Mammary epithelial cell (primary cell): Measurements from ENCODE around the gene PPFIBP1.

Experiments used
- EZH2 ChIP-seq: IDR thresholded peaks from 2 replicates; pipeline ENCODE4 v1.6.1; 2012; ENCODE audit warnings: low read length, inconsistent platforms, borderline replicate concordance
- TF ChIP-seq, protein P1 (sequence below), 2 donors: IDR thresholded peaks in 1 of 2; conservative IDR thresholded peaks in 1 of 2; 2 replicates each; pipeline ENCODE4 v1.5.1; 2011 to 2012; ENCODE audit warnings: inconsistent platforms in 2 of 2, low read length in 2 of 2, mild to moderate bottlenecking in 2 of 2, control low read depth in 1 of 2, low read depth in 1 of 2; ENCODE audit not compliant: insufficient read depth in 1 of 2; ENCODE audit errors: extremely low read depth in 1 of 2

DNA sequence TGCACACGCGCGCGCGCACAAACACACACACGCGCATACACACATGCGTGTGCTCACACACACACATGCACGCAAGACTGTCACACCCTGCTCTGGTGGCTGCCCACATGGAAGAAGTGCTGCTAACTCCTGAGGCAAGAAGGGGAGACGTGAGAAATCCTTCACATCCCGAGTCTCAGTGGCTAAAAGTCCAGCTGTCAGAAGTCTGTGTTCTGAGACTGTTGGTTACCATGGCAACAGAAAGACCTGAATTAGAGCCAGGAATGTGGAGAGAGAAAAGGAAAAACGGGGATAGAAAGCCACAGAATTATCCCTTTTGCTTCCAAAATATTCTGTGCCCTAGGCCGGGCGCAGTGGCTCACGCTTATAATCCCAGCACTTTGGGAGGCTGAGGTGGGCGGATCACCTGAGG, 71.2 kb downstream of the PPFIBP1 start:
- TF ChIP-seq, protein P1, sequence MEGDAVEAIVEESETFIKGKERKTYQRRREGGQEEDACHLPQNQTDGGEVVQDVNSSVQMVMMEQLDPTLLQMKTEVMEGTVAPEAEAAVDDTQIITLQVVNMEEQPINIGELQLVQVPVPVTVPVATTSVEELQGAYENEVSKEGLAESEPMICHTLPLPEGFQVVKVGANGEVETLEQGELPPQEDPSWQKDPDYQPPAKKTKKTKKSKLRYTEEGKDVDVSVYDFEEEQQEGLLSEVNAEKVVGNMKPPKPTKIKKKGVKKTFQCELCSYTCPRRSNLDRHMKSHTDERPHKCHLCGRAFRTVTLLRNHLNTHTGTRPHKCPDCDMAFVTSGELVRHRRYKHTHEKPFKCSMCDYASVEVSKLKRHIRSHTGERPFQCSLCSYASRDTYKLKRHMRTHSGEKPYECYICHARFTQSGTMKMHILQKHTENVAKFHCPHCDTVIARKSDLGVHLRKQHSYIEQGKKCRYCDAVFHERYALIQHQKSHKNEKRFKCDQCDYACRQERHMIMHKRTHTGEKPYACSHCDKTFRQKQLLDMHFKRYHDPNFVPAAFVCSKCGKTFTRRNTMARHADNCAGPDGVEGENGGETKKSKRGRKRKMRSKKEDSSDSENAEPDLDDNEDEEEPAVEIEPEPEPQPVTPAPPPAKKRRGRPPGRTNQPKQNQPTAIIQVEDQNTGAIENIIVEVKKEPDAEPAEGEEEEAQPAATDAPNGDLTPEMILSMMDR (conservative IDR thresholded peaks at IDR 0.05 in 1 of 2, IDR thresholded peaks at IDR 0.05 in 1 of 2; ENCODE audit: extremely low read depth in 1 of 2, insufficient read depth in 1 of 2, low read depth in 1 of 2, low read length in 2 of 2) = no peak
- no peak for TF ChIP-seq EZH2
